KMS-11 (cell line): ENCODE data around the gene TUFT1.
"Not testable (repeated sequence)": the region's sequence is repeated elsewhere in the genome, so short reads cannot be mapped to it uniquely, and the experiment has no call there.

Experiments
- H2AFZ ChIP-seq: fragments of 200-600 bp; sonication (generic); 2 replicates; pipeline ENCODE4 v1.6.1; 2016; ENCODE audit warnings: antibody characterized with exemption, mixed run types, low read depth
- H3K27ac ChIP-seq: fragments of 200-600 bp; sonication (generic); 2 replicates; pipeline ENCODE4 v1.6.1; 2016; ENCODE audit warnings: mild to moderate bottlenecking, mixed run types
- H3K27me3 ChIP-seq: fragments of 200-600 bp; sonication (generic); 2 replicates; pipeline ENCODE4 v1.6.1; 2017; ENCODE audit warnings: mild to moderate bottlenecking, low read depth, mixed run types, moderate library complexity; ENCODE audit not compliant: insufficient read depth
- H3K36me3 ChIP-seq: fragments of 200-600 bp; sonication (generic); 2 replicates; pipeline ENCODE4 v1.6.1; 2017; ENCODE audit warnings: mild to moderate bottlenecking, mixed run types; ENCODE audit not compliant: insufficient read depth
- H3K4me1 ChIP-seq: fragments of 200-600 bp; sonication (generic); 2 replicates; pipeline ENCODE4 v1.6.1; 2016; ENCODE audit warnings: mild to moderate bottlenecking, low read depth, mixed run types; ENCODE audit not compliant: poor library complexity, severe bottlenecking
- H3K4me2 ChIP-seq: fragments of 200-600 bp; sonication (generic); 2 replicates; pipeline ENCODE4 v1.7.0; 2016; ENCODE audit warnings: mild to moderate bottlenecking, mixed run types
- H3K4me3 ChIP-seq: fragments of 200-600 bp; sonication (generic); IDR thresholded peaks from 2 replicates; pipeline ENCODE4 v1.6.1; 2017; ENCODE audit warnings: low read depth, low read length, mixed read lengths; ENCODE audit not compliant: insufficient read depth
- H3K79me2 ChIP-seq: fragments of 200-600 bp; sonication (generic); 2 replicates; pipeline ENCODE4 v1.6.1; 2016; ENCODE audit warnings: low read depth, mixed run types; ENCODE audit not compliant: insufficient read depth
- H3K9ac ChIP-seq: fragments of 200-600 bp; sonication (generic); 2 replicates; pipeline ENCODE4 v1.6.1; 2016; ENCODE audit warnings: mild to moderate bottlenecking, mixed run types
- H4K20me1 ChIP-seq: fragments of 200-600 bp; sonication (generic); 2 replicates; pipeline ENCODE4 v1.6.1; 2016; ENCODE audit warnings: mild to moderate bottlenecking, mixed run types; ENCODE audit not compliant: insufficient read depth
- TF ChIP-seq, protein P1 (sequence below): fragments of 200-600 bp; sonication (generic); conservative IDR thresholded peaks from 2 replicates; pipeline ENCODE4 v1.6.1; 2017; ENCODE audit warnings: low read depth, mild to moderate bottlenecking, antibody characterized with exemption, low read length, moderate library complexity, mixed read lengths

Gene TUFT1

DNA sequence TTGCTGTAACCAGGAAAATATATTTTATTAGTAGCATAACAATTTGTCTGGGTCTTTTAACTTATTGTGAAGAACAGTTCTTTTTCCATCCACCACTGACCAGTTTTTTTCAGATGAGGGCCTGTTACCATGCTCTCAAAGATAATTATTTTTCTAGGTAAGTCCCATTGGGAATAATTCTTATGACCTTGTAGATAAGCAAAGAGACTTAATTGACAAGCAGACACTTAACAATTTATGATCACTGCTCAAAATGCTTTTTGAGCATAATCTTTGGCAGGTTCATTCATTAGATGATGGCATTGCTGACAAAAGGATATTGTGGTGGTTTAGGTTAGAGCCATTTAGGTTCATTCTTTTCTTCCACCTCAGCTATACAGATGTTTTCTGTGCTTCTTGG, 78.4 kb downstream of the TUFT1 start:
- Histone ChIP-seq H3K4me1 (peaks cover 61% of the 10 kb centered on the region), H3K27ac (no peak overlapping the region), H3K27me3 (no peaks in the 10 kb centered on the region), H3K4me2 (no peak overlapping the region), H2AFZ (no peak overlapping the region), H3K79me2 (peaks cover 81% of the 10 kb centered on the region; the same call in 1 of the 2 replicates), H3K9ac (no peak overlapping the region), H4K20me1 (no peaks in the 10 kb centered on the region), H3K4me3 (no peak overlapping the region), H3K36me3 (no peaks in the 10 kb centered on the region)
- TF ChIP-seq, protein P1, sequence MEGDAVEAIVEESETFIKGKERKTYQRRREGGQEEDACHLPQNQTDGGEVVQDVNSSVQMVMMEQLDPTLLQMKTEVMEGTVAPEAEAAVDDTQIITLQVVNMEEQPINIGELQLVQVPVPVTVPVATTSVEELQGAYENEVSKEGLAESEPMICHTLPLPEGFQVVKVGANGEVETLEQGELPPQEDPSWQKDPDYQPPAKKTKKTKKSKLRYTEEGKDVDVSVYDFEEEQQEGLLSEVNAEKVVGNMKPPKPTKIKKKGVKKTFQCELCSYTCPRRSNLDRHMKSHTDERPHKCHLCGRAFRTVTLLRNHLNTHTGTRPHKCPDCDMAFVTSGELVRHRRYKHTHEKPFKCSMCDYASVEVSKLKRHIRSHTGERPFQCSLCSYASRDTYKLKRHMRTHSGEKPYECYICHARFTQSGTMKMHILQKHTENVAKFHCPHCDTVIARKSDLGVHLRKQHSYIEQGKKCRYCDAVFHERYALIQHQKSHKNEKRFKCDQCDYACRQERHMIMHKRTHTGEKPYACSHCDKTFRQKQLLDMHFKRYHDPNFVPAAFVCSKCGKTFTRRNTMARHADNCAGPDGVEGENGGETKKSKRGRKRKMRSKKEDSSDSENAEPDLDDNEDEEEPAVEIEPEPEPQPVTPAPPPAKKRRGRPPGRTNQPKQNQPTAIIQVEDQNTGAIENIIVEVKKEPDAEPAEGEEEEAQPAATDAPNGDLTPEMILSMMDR: no peak

DNA sequence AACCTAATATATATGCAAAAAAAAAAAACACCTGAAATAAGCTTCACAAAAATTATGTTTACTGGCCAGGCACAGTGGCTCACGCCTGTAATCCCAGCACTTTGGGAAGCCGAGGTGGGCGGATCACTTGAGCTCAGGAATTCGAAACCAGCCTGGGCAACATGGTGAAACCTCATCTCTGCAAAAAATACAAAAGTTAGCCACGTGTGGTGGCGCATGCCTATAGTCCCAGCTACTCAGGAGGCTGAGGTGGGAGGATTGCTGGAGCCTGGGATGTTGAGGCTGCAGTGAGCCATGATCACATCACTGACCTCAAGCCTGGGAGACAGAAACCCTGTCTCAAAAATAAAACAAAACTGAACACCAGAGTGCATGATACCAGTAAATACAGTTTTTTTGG, 78.9 kb downstream of the TUFT1 start:
- H3K4me1 ChIP-seq: peaks cover 56% of the 10 kb centered on the region
- H3K4me2 ChIP-seq, H3K4me3 ChIP-seq, H4K20me1 ChIP-seq, H3K9ac ChIP-seq, H2AFZ ChIP-seq, H3K36me3 ChIP-seq, H3K27me3 ChIP-seq, H3K27ac ChIP-seq: not testable (repeated sequence)
- H3K79me2 ChIP-seq: peaks cover 78% of the 10 kb centered on the region; the same call in 1 of the 2 replicates

DNA sequence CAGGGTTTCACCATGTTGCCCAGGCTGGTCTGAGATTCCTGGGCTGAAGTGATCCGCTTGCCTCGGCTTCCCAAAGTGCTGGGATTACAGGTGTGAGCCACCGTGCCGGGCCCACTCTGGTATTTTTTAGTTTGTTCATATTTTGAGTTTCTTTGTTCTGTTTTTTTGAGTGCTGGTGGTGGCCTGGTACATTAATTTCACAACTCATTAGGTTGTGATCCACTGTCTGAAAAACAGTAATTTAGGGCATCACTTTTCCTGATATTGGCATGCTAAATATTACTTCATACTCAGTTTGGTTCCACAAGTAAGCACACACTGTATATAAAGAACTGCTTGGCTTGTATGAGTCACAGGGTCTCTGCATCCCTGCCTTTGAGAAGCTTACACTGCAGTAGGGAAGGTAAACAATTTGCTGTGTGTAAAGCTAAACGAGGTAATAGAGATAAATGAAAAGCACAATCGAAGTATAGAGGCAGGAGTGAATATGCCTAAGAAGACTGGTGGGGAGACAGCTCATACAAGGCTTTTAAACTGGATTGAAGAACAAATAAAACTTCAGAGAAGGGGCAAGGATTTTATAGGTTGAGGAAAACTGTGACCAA, 79.5 kb downstream of the TUFT1 start:
- TF ChIP-seq, protein P1: no peak
- Histone ChIP-seq H3K27ac (no peak overlapping the region), H2AFZ (no peak overlapping the region), H3K36me3 (no peaks in the 10 kb centered on the region), H4K20me1 (no peaks in the 10 kb centered on the region), H3K9ac (no peak overlapping the region), H3K79me2 (peaks cover 74% of the 10 kb centered on the region; the same call in 1 of the 2 replicates), H3K4me1 (peaks cover 50% of the 10 kb centered on the region), H3K27me3 (no peaks in the 10 kb centered on the region), H3K4me3 (no peak overlapping the region), H3K4me2 (no peak overlapping the region)

DNA sequence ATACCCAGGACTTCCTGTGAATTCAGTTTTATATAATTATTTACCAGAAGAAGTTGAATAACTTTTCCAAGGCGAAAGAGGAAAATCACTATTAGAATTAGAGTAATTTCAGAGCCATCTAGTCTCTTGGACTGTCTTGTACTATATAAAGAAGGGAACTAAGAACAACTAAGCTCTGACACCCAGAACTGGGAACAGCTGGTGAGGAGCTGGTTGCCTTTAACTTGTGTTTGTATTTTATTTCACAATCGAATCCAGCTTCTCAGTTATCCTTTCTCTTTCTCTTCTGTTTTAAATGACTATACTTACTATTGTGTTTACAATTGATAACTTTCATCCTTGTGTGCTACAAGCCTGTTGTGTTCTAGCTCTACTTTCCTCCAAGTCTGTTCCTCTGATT, 80.2 kb downstream of the TUFT1 start:
- peaks cover 72% of the 10 kb centered on the region for H3K79me2 ChIP-seq
- no peaks in the 10 kb centered on the region for H3K27me3 ChIP-seq
- no peak overlapping the region for H3K4me2 ChIP-seq
- TF ChIP-seq, protein P1: no peak
- no peaks in the 10 kb centered on the region for H4K20me1 ChIP-seq
- H3K4me1 ChIP-seq: peaks cover 47% of the 10 kb centered on the region
- H2AFZ ChIP-seq: no peak overlapping the region
- no peaks in the 10 kb centered on the region for H3K36me3 ChIP-seq
- no peak overlapping the region for H3K9ac ChIP-seq
- no peak overlapping the region for H3K4me3 ChIP-seq
- H3K27ac ChIP-seq: no peak overlapping the region

DNA sequence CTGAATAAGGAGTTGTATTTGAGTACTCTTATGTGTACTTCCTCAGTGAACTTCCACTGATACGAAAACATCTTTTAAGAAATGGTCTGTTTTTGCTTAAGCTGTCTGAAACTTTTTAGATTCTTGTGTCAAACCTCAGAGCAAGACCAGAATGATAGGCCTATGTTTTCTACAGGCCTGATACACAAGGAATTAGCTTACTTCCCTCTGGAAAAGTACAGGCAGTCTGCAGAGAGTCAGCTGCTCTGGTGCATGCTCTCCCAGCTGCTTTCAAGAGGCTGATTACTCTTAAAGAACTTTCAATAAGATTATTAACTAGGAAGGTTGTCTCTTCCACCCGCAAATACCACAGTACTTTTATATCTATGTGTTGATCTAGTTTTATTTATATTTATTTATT, 81.2 kb downstream of the TUFT1 start:
- Histone ChIP-seq H2AFZ (no peak overlapping the region), H3K27ac (0 out of 2 replicates have a peak overlapping the region, but pooled peaks have one; percentile 9), H3K36me3 (no peaks in the 10 kb centered on the region), H3K4me1 (peaks cover 47% of the 10 kb centered on the region), H3K4me2 (no peak overlapping the region), H3K9ac (no peak overlapping the region), H3K27me3 (no peaks in the 10 kb centered on the region), H3K4me3 (no peak overlapping the region), H4K20me1 (no peaks in the 10 kb centered on the region), H3K79me2 (peaks cover 61% of the 10 kb centered on the region)
- TF ChIP-seq, protein P1: no peak
